Measurements from ENCODE around the gene XPO6. TPM values are rescaled to one million over a fixed set of nuclear protein-coding genes. Genes with fewer than 3 reads are reported as not detected.

The XPO6 gene
- total RNA-seq, 1 experiment from 2014 or later, result 106 TPM

GRCh38 chr16:28200661-28201060 is 11.1 kb downstream of the XPO6 start:
- Histone ChIP-seq H3K4me1 (ENCODE audit: insufficient read depth, low read length) (no peaks in the 10 kb centered on the region), H4K20me1 (ENCODE audit: low read length) (peaks cover 22% of the 10 kb centered on the region), H3K4me3 (ENCODE audit: low read length) (no peak overlapping the region), H3K27me3 (ENCODE audit: low read length) (no peaks in the 10 kb centered on the region), H3K36me3 (ENCODE audit: low read depth, low read length) (peaks cover 36% of the 10 kb centered on the region), H3K9ac (ENCODE audit: low read length) (no peak overlapping the region), H3K4me2 (ENCODE audit: low read length) (no peak overlapping the region), H3K9me3 (ENCODE audit: low read length) (no peaks in the 10 kb centered on the region), H2AFZ (ENCODE audit: low read length) (no peak overlapping the region), H3F3A (ENCODE audit: low read length, unreplicated experiment) (no peaks in the 10 kb centered on the region), H3K9me2 (replicated peaks; ENCODE audit: low read length) (no peaks in the 10 kb centered on the region), H3K27ac (ENCODE audit: low read length) (no peak overlapping the region), H3K79me2 (ENCODE audit: low read length) (peaks cover 90% of the 10 kb centered on the region)
- intact Hi-C loops (cut with micrococcal nuclease), result no loop called here
- no TSS peak for BruUV-seq (replicated peaks)
- POLR2A ChIA-PET (ENCODE audit: unreplicated experiment), result no interaction called here
- CTCF ChIA-PET, result no interaction called here
- no peak for DNase-seq
- ATAC-seq, result no peak
- TF ChIP-seq EZH2phosphoT487 (IDR thresholded peaks at IDR 0.05; ENCODE audit: borderline replicate concordance, low read length), result no peak
- TF ChIP-seq EZH2 (IDR thresholded peaks at IDR 0.05; ENCODE audit: low read length, unreplicated experiment), result no peak
- no peak for TF ChIP-seq CTCF (conservative IDR thresholded peaks at IDR 0.05; ENCODE audit: low read depth, low read length)

- Histone ChIP-seq H3F3A (ENCODE audit: low read length, unreplicated experiment) (no peaks in the 10 kb centered on the region), H3K4me2 (ENCODE audit: low read length) (no peak overlapping the region), H2AFZ (ENCODE audit: low read length) (no peak overlapping the region), H3K9me2 (replicated peaks; ENCODE audit: low read length) (no peaks in the 10 kb centered on the region), H3K27ac (ENCODE audit: low read length) (no peak overlapping the region), H3K36me3 (ENCODE audit: low read depth, low read length) (peaks cover 22% of the 10 kb centered on the region), H3K9me3 (ENCODE audit: low read length) (no peaks in the 10 kb centered on the region), H3K27me3 (ENCODE audit: low read length) (no peaks in the 10 kb centered on the region), H4K20me1 (ENCODE audit: low read length) (peaks cover 8% of the 10 kb centered on the region; the same call in 1 of the 2 replicates), H3K4me3 (ENCODE audit: low read length) (no peak overlapping the region), H3K4me1 (ENCODE audit: insufficient read depth, low read length) (peaks cover 20% of the 10 kb centered on the region), H3K9ac (ENCODE audit: low read length) (no peak overlapping the region), H3K79me2 (ENCODE audit: low read length) (peaks cover 91% of the 10 kb centered on the region)
- intact Hi-C loops (cut with micrococcal nuclease), result no loop called here
- DNase-seq (no peak), ATAC-seq (no peak)
- BruUV-seq (replicated peaks), result no TSS peak
- no peak for TF ChIP-seq CTCF (conservative IDR thresholded peaks at IDR 0.05; ENCODE audit: low read depth, low read length)
- TF ChIP-seq EZH2phosphoT487 (IDR thresholded peaks at IDR 0.05; ENCODE audit: borderline replicate concordance, low read length), result no peak
- TF ChIP-seq EZH2 (IDR thresholded peaks at IDR 0.05; ENCODE audit: low read length, unreplicated experiment), result no peak
- POLR2A ChIA-PET (ENCODE audit: unreplicated experiment), result no interaction called here
- CTCF ChIA-PET, result no interaction called here
Observed at GRCh38 chr16:28196387-28196987, 15.3 kb downstream of the XPO6 start.

GRCh38 chr16:28195859-28196258 is 15.9 kb downstream of the XPO6 start:
- Histone ChIP-seq H3F3A (ENCODE audit: low read length, unreplicated experiment) (no peaks in the 10 kb centered on the region), H3K4me2 (ENCODE audit: low read length) (no peak overlapping the region), H3K9me2 (replicated peaks; ENCODE audit: low read length) (no peaks in the 10 kb centered on the region), H3K79me2 (ENCODE audit: low read length) (peaks cover 91% of the 10 kb centered on the region), H3K4me1 (ENCODE audit: insufficient read depth, low read length) (peaks cover 20% of the 10 kb centered on the region), H3K4me3 (ENCODE audit: low read length) (no peak overlapping the region), H2AFZ (ENCODE audit: low read length) (no peak overlapping the region), H3K9me3 (ENCODE audit: low read length) (no peaks in the 10 kb centered on the region), H3K9ac (ENCODE audit: low read length) (no peak overlapping the region), H3K27ac (ENCODE audit: low read length) (no peak overlapping the region), H3K27me3 (ENCODE audit: low read length) (no peaks in the 10 kb centered on the region), H4K20me1 (ENCODE audit: low read length) (peaks cover 12% of the 10 kb centered on the region; the same call in 1 of the 2 replicates), H3K36me3 (ENCODE audit: low read depth, low read length) (peaks cover 17% of the 10 kb centered on the region)
- CTCF ChIA-PET, result no interaction called here
- intact Hi-C loops (cut with micrococcal nuclease), result no loop called here
- POLR2A ChIA-PET (ENCODE audit: unreplicated experiment), result no interaction called here
- ATAC-seq (no peak), DNase-seq (no peak)
- no peak for TF ChIP-seq EZH2phosphoT487 (IDR thresholded peaks at IDR 0.05; ENCODE audit: borderline replicate concordance, low read length)
- no peak for TF ChIP-seq CTCF (conservative IDR thresholded peaks at IDR 0.05; ENCODE audit: low read depth, low read length)
- TF ChIP-seq EZH2 (IDR thresholded peaks at IDR 0.05; ENCODE audit: low read length, unreplicated experiment), result no peak
- BruUV-seq (replicated peaks), result no TSS peak

Measured in PC-3 (cell line).